Thymus (tissue), 11 donors: Measurements from ENCODE around the gene TMEM14C. TPM values are rescaled to one million over a fixed set of nuclear protein-coding genes. Genes with fewer than 3 reads are reported as not detected.
"Not testable (repeated sequence)": the region's sequence is repeated elsewhere in the genome, so short reads cannot be mapped to it uniquely, and the experiment has no call there.

Experiments used
- DNase-seq, 9 donors: peaks; one replicate each; pipeline ENCODE4 v3.0.0-alpha.2; 2013; ENCODE audit warnings: low spot score in 9 of 9, low read depth in 6 of 9, missing footprints in 1 of 9
- H3K27ac ChIP-seq, 2 donors: one replicate each; pipeline ENCODE4 v1.5.1; 2013; ENCODE audit warnings: control low read depth in 1 of 2, low read depth in 1 of 2, low read length in 1 of 2, mild to moderate bottlenecking in 1 of 2, moderate library complexity in 1 of 2
- H3K27me3 ChIP-seq, 2 donors: one replicate each; pipeline ENCODE4 v1.5.1; 2013; ENCODE audit warnings: low read length in 1 of 2; ENCODE audit not compliant: control insufficient read depth in 2 of 2, insufficient read depth in 1 of 2
- H3K36me3 ChIP-seq, 2 donors: one replicate each; pipeline ENCODE4 v1.5.1; 2013; ENCODE audit warnings: low read length in 1 of 2, mild to moderate bottlenecking in 1 of 2, moderate library complexity in 1 of 2; ENCODE audit not compliant: control insufficient read depth in 2 of 2, insufficient read depth in 2 of 2
- H3K4me1 ChIP-seq, 2 donors: one replicate each; pipeline ENCODE4 v1.5.1; 2013; ENCODE audit warnings: low read length in 2 of 2; ENCODE audit not compliant: control insufficient read depth in 2 of 2, insufficient read depth in 2 of 2
- H3K4me3 ChIP-seq, 2 donors: one replicate each; pipeline ENCODE4 v1.5.1; 2013; ENCODE audit warnings: low read length in 2 of 2, control low read depth in 1 of 2, mild to moderate bottlenecking in 1 of 2
- H3K9me3 ChIP-seq, 2 donors: one replicate each; pipeline ENCODE4 v1.5.1; 2013; ENCODE audit warnings: low read length in 1 of 2, mild to moderate bottlenecking in 1 of 2; ENCODE audit not compliant: control insufficient read depth in 2 of 2, insufficient read depth in 1 of 2
- WGBS: extraction: QIAGEN DNeasy Blood & Tissue Kit; methylation state at CpG from one replicate; pipeline ENCODE4 v1.1.7; 2013; 5-methylcytosine and 5-hydroxymethylcytosine counted together
- polyA plus RNA-seq: library from polyadenylated mRNA; stranded (reverse); fragments of 200-250 nt; gene quantifications from one replicate; pipeline ENCODE4 v1.2.3, GENCODE V29; 2013
- total RNA-seq: library from RNA; stranded (reverse); fragments of 120-200 nt; gene quantifications from one replicate; pipeline ENCODE4 v1.2.4, GENCODE V29; 2013
- donor health status: healthy.

Gene TMEM14C
- total and polyA plus RNA-seq, 2 donors: 84.4 to 178 TPM

DNA sequence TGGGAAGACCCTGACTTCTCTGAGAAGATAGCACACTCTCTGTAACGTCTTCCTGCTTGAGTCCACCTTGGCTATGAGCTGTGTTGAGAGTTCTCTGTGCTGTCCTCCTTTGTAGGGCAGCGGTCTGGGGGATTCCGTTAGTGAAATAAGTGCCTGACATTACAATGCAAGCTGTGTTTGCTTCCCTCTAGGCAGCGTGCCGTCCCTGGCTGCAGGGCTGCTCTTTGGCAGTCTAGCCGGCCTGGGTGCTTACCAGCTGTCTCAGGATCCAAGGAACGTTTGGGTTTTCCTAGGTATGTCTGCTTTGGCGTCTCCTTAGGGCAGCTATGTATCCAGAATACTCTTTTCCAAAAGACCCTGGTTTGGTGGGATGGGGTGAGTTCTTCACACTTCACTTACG is 2.8 kb downstream of the TMEM14C start:
- H3K4me3 ChIP-seq: no peak overlapping the region
- H3K36me3 ChIP-seq: peaks cover 8 to 20% of the 10 kb centered on the region in 2 donors
- H3K4me1 ChIP-seq: peaks cover 9 to 15% of the 10 kb centered on the region in 2 donors
- H3K27ac ChIP-seq: no peak overlapping the region
- no peaks in the 10 kb centered on the region for H3K9me3 ChIP-seq
- H3K27me3 ChIP-seq: no peaks in the 10 kb centered on the region
- no peak for DNase-seq
- WGBS: 97% methylated on average over 9 of the region's 9 CpGs

DNA sequence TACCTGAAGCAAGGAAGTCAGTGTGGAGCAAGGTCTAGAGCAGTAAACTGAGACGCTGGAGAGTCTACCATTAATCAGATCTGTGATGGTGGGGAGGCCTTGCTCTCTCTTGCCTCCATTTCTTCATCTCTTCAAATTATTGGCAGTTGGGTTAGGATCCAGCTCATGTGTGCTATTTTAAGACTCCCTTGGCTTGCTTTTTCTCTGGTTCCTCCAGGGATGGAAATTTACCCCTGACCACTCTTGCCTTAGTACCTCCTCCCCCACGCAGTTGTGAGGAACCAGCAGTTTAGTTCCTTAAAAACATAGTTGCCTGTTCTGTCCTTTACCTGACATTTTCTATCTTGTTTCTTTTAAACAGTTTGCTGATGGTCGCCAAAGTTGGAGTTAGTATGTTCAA is 7.4 kb downstream of the TMEM14C start:
- Histone ChIP-seq H3K27me3 (no peaks in the 10 kb centered on the region), H3K4me3 (no peak overlapping the region), H3K9me3 (no peaks in the 10 kb centered on the region), H3K27ac (no peak overlapping the region), H3K4me1 (peaks cover 0 to 5% of the 10 kb centered on the region in 2 donors), H3K36me3 (peaks cover 8 to 21% of the 10 kb centered on the region in 2 donors)
- DNase-seq: no peak
- WGBS: 89% methylated on average over 3 of the region's 3 CpGs

DNA sequence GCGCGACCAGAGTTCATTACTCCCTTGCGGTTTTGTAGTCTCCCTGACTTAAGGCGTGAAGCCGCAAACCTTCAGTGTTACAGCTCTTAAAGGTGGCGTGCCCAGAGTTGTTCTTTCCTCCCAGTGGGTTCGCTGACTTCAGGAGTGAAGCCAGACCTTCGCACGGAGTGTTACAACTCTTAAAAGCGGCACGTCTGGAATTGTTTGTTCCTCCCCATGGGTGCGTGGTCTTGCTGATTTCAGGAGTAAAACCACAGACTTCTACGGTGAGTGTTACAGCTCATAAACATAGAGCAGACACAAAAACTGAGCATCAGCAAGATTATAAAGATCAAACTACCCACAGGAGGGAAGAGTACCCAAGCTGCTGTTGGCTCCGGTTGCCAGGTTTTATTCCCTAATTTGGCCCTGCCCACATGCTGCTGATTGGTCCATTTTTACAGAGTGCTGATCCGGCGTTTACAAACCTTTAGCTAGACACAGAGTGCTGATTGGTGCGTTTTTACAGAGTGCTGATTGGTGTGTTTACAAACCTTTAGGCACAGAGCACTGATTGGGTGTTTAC is 10.4 kb downstream of the TMEM14C start:
- no peaks in the 10 kb centered on the region for H3K27me3 ChIP-seq
- 94% methylated on average over 17 of the region's 17 CpGs for WGBS
- no peak overlapping the region for H3K27ac ChIP-seq
- DNase-seq: no peak
- H3K36me3 ChIP-seq: peaks cover under 1 to 13% of the 10 kb centered on the region in 2 donors
- H3K4me1 ChIP-seq: peaks cover 0 to 5% of the 10 kb centered on the region in 2 donors
- no peak overlapping the region for H3K4me3 ChIP-seq
- no peaks in the 10 kb centered on the region for H3K9me3 ChIP-seq

DNA sequence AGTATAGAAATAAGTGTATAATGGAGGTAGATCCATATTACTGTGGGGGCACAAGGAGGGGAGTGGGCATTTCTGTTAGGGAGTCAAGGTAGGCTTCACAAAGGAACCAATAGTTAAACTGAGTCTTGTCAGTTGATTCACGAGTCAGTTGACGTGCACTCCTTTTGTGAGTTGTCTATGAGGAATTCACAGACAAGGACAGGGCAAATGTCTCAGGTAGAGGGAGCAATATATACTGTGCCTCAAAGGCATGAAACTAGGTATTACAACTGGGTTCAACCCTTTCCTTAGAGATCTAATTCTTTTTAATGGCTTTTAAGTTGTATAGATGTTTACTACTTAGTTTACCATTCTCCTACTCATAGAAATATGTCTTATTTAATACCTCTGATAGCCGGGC is 11.0 kb downstream of the TMEM14C start:
- Histone ChIP-seq H3K4me3 (no peak overlapping the region), H3K4me1 (peaks cover 0 to 5% of the 10 kb centered on the region in 2 donors), H3K27me3 (no peaks in the 10 kb centered on the region), H3K27ac (no peak overlapping the region), H3K36me3 (peaks cover 0 to 9% of the 10 kb centered on the region in 2 donors), H3K9me3 (no peaks in the 10 kb centered on the region)
- 97% methylated on average over 3 of the region's 3 CpGs for WGBS
- no peak for DNase-seq

DNA sequence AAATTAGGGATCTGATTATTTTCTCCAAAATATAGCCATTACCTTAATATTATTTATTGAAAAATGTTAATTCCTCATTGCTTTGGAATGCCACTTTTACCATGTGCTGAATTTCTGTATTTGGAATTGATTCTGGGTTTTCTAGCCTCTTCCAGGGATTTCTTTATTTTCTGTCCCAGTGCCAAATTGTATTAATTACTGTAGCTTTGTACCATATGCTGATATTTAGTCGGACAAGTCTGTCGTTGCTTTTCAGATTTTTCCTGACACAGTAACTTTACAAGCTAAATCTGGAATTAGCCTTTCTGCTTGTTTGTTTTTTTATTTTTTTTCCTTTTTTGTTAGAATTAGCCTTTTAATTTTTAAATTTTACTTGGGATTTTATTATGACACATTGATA is 13.9 kb downstream of the TMEM14C start:
- H3K9me3 ChIP-seq: no peaks in the 10 kb centered on the region
- H3K4me1 ChIP-seq: peaks cover 0 to 5% of the 10 kb centered on the region in 2 donors
- H3K4me3 ChIP-seq: no peak overlapping the region
- no peak overlapping the region for H3K27ac ChIP-seq
- no peaks in the 10 kb centered on the region for H3K27me3 ChIP-seq
- 94% methylated on average over 2 of the region's 2 CpGs for WGBS
- no peak for DNase-seq
- H3K36me3 ChIP-seq: peaks cover 0 to 2% of the 10 kb centered on the region in 2 donors

DNA sequence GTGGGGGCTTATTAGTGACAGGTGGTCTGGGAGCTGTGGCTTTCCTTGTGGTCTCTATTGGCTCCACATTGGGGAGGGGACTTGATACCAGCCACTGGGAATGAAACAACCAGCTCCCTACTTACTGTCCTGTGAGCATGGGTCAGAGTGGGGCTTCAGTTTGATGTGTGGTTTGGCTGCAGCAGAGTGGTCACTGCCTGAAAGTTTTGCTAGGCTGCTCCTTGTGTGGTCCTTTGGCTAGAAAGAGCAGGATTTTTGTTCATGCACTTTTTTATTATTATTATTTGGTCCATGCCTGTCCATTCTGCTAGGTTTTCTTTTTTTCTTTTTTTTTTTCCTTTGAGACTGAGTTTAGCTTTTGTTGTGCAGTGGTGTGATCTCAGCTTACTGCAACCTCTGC is 17.2 kb downstream of the TMEM14C start:
- no peak for DNase-seq
- Histone ChIP-seq H3K9me3 (no peaks in the 10 kb centered on the region), H3K27me3 (no peaks in the 10 kb centered on the region), H3K36me3 (peaks cover 0 to 3% of the 10 kb centered on the region in 2 donors), H3K4me1 (no peaks in the 10 kb centered on the region), H3K4me3 (no peak overlapping the region), H3K27ac (no peak overlapping the region)

DNA sequence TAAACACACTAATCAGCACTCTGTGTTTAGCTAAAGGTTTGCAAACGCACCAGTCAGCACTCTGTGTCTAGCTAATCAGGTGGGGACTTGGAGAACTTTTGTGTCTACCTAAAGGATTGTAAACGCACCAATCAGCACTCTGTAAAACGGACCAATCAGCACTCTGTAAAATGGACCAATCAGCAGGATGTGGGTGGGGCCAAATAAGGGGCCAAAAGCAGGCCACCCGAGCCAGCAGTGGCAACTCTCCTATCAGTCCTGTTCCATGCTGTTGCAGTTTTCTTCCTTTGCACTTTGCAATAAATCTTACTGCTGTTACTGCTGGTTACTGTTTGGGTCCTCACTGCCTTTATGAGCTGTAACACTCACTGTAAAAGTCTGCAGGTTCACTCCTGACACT is 18.8 kb downstream of the TMEM14C start:
- H3K36me3 ChIP-seq, DNase-seq, H3K4me3 ChIP-seq, H3K27me3 ChIP-seq, H3K9me3 ChIP-seq, H3K4me1 ChIP-seq, H3K27ac ChIP-seq: not testable (repeated sequence)
- WGBS: 98% methylated on average over 4 of the region's 4 CpGs

DNA sequence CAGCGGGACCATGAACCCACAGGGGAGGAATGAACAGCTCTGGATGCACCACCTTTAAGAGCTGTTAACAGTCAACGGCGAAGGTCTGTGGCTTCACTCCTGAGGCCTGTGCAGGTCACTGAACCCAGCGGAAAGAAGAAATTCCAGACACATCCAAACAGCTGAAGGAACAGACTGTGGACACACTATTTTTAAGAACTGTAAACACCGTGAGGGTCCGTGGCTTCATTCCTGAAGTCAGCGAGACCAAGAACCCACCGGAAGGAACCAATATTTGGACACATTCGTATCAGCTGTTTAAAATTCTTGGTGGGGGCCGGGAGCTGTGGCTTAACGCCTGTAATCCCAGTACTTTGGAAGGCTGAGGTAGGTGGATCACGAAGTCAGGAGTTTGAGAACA is 19.4 kb downstream of the TMEM14C start:
- no peaks in the 10 kb centered on the region for H3K27me3 ChIP-seq
- H3K36me3 ChIP-seq: peaks cover 0 to 3% of the 10 kb centered on the region in 2 donors
- H3K4me1 ChIP-seq: peaks cover 9% of the 10 kb centered on the region in 2 donors
- no peak overlapping the region for H3K4me3 ChIP-seq
- 98% methylated on average over 12 of the region's 12 CpGs for WGBS
- DNase-seq: no peak
- no peak overlapping the region for H3K27ac ChIP-seq
- H3K9me3 ChIP-seq: no peaks in the 10 kb centered on the region

DNA sequence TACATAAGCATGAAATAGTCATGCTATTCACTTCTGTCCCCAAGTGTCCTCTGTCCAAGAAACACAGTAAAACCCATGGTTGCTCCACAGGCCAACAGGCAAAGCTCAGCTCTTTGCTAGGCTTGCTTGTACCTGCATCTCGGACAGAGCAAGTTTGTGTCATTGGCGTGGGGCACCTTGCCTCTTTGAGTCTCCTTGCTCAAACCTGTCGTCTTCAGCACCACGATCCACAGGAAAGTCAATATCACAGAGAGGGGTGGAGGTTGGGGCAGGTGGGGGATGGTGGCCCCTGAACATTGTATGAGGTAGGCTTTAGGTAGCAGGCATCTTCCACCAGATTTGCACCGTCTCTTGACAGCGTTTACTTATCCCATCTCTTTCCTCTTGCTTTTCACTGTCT is 20.6 kb downstream of the TMEM14C start:
- DNase-seq: no peak
- H3K27ac ChIP-seq: no peak overlapping the region
- H3K4me3 ChIP-seq: no peak overlapping the region
- H3K36me3 ChIP-seq: peaks cover 0 to 3% of the 10 kb centered on the region in 2 donors
- H3K27me3 ChIP-seq: no peaks in the 10 kb centered on the region
- peaks cover 14 to 15% of the 10 kb centered on the region in 2 donors for H3K4me1 ChIP-seq
- no peaks in the 10 kb centered on the region for H3K9me3 ChIP-seq
- 89% methylated on average over 6 of the region's 6 CpGs for WGBS
